HG03432 (cell line): ENCODE results near the gene MIDN.
A peak's percentile ranks its signal among the peaks of the same experiment; 100 is the strongest.
"Not testable (repeated sequence)": the region's sequence is repeated elsewhere in the genome, so short reads cannot be mapped to it uniquely, and the experiment has no call there.

Experiments
- ATAC-seq: cut with Tn5 transposase; IDR thresholded peaks from one replicate; pipeline ENCODE4 v1.9.1; 2021; ENCODE audit warnings: mild to moderate bottlenecking, moderate library complexity; ENCODE audit not compliant: unreplicated experiment

The MIDN gene

GRCh38 chr19:1248139-1248785, at the start of gene MIDN:
Gene MIDN, plus strand, starts transcription at chr19:1248583. Its CDS starts 1,714 bp downstream, at chr19:1250297.
- peak; percentile 11 for ATAC-seq

- no peak for ATAC-seq
Observed at GRCh38 chr19:1199531-1199930, 48.9 kb upstream of the MIDN start.

DNA sequence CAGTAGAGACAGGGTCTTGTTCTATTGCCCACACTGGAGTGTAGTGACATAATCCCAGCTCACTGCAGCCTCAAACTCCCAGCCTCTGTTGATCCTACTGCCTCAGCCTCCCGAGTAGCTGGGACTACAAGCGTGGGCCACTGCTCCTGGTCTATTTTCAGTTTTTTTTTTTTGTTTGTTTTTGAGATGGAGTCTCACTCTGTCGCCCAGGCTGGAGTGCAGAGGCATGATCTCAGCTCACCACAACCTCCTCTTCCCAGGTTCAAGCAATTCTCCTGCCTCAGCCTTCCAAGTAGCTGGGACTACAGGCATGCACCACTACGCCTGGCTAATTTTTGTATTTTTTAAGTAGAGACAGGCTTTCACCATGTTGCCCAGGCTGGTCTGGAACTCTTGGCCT, 47.8 kb upstream of the MIDN start:
- not testable (repeated sequence) for ATAC-seq

DNA sequence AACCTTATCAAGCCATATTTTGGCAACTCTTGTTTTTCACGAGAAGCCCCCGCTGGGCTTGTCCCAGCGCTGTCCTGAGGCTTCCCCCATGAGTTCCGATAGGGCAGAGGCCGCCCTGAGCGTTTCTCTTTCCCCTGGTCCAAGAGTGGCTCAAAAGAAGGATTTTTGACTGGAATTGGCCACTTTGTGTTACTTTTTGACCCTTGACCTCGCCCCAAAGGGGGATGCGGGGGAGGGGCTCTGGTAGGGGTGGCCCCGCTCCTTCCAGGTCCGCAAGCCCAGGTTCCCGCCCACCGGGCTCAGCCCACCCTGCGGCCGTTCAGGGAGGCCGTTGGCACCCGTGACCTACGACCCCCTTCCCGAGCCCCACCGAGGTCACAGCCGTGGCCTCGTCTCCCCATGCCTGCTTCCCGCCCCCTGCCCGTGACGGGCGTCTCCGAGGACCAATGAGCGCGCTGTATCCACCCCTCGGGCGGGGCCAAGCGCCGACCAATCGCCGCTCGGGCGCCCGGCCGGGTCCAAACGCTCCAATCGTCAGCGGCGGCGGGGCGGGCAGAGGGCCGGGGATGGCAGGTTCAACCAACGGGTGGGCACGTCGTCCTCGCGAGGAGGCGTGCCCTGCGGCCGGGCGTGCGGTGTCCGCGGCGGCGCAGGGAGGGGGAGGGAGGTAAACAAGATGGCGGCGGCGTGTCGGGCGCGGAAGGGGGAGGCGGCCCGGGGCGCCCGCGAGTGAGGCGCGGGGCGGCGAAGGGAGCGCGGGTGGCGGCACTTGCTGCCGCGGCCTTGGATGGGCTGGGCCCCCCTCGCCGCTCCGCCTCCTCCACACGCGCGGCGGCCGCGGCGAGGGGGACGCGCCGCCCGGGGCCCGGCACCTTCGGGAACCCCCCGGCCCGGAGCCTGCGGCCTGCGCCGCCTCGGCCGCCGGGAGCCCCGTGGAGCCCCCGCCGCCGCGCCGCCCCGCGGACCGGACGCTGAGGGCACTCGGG, 43.0 kb upstream of the MIDN start, which contains the start of gene STK11:
STK11 (plus strand) TSS at position 665 of the 986 bp plus-strand sequence. CDS start 1,136 bp downstream, outside the sequence.
- peak; percentile 86 for ATAC-seq

- ATAC-seq: peak; percentile 10
Observed at GRCh38 chr19:1206150-1206863, 42.1 kb upstream of the MIDN start.

DNA sequence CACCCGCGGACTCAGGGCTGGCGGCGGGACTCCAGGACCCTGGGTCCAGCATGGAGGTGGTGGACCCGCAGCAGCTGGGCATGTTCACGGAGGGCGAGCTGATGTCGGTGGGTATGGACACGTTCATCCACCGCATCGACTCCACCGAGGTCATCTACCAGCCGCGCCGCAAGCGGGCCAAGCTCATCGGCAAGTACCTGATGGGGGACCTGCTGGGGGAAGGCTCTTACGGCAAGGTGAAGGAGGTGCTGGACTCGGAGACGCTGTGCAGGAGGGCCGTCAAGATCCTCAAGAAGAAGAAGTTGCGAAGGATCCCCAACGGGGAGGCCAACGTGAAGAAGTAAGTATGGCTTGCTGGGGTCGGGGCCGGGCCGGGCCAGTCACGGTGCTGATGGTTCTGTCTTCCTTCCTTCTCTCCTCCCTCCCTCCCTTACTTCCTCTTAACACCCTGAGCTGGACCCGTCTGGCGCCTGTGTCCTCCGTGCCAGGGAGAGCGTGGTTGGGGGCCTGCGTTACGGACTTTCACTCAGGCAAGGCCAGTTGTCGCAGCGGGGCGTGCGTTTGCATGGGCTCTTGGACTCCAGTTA, 41.4 kb upstream of the MIDN start:
- ATAC-seq: no peak

DNA sequence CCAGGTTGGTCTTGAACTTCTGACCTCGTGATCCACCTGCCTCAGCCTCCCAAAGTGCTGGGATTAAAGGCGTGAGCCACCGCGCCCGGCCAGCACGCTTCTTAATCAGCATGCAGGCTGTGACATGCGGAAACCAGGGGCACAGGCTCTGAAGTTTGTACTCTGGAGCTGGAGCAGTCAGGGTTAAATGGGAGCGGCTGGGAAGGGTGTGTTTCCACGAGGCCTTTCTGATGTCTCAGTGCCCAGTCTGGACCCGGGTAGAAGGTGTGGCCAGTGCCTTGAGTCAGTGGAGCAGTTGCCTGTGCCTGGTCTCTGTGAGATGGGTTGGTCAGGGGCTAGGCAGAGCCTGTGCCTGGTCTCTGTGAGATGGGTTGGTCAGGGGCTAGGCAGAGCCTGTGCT, 39.6 kb upstream of the MIDN start:
- not testable (repeated sequence) for ATAC-seq

DNA sequence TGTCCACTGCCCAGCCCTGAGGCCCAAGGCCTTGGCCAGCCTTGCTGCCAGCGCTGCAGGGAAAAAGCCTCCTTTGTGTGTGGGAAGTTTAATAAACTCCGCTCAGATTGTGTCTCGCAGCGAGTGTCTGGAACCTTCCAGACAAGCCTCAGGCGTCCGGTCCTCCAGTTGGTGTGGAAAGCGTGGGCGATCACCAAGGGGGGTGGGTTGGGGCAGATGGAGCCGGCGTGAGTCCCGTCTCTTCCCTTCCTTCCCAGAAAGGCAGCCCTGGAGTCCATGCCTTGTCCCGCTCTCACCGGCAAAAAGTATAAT, 38.2 kb upstream of the MIDN start:
- no peak for ATAC-seq

GRCh38 chr19:1211494-1212234, 36.7 kb upstream of the MIDN start:
- ATAC-seq: no peak

GRCh38 chr19:1213391-1214286, 34.7 kb upstream of the MIDN start:
- no peak for ATAC-seq

DNA sequence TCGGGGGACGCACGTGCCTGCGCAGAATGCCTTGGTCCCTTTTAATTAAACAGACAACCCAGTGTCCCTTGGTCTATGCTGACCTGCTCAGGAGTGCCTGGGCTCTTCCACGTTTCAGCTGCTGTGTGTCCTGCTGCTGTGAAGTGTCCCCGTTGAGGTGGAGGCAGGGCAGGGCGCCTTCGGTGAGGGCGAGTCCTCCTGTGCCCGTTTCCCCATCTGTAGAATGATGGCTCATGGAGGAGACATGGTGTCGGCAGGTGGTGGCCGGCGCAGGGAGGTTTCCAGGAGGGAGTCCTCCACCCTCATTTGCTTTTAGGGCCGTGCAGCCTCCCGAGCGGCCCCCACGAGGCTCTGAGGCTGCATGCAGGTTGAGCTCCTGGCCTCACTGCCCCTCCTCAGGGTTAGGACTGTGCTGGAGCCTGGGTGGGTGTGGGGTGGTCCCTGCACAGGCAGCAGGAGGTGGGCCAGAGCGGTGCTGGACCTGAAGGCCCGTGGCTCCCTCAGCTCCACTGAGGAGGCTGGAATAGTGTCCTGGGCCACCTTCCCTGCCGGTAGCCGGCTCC, 34.0 kb upstream of the MIDN start:
- ATAC-seq: no peak

DNA sequence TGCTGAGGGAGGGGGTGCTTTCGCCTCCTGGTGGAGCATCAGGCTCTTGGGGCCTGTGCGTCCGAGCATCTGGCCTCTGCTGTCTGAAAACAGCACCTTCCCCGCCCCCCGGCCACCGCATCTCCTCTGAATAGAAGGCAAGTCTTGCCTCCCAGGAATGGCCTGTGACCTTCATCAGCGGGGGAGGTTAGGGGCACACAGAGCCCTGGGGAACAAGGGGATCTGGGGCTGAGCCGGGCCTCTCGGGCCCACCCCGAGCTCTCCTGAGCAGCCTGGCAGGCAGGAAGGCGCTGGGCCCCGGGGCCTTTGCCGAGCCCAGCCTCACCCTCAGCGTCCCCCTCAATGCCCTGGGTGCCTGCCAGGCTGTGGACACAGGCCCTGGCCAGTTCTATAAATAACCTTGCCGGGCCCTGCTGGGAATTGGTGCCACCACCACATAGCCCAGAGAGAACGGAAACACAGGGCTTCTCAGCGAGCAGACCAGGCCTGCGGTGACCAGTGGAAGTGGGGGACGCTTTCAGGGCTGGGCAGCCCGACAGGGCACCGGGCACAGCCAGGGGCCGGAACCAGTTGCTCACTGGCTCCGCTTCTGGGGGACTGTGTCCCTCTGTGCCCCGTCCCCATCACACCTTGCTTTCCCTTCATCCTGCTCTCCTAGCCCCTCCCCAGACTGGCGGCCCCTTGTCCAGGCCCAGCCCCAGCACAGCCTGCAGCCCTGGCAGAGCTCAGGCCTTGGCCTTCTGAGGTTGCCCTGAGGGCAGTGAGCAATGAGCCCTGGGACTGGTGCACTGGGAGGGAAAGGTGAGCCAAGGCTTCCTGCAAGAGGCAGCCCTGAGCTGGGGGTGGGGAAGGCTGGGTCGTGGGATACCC, 33.3 kb upstream of the MIDN start:
- ATAC-seq: no peak

DNA sequence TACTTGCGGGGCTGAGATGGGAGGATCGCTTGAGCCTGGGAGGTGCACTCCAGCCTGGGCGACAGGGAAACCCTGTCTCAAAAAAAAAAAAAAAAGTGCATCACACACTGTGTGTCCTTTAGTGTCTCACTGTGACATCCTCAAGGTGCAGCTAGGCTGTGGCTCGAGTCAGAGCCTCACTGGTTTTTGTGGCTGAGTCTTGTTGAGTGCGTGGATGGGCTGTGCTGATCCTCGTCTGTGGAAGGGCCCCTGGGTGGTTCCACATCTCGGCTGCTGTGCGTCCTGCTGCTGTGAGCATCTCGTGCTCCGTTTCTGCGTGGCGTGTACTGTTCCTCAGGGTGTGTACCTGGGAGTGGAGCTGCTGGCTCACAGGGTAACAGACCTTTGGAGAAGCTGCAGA, 31.6 kb upstream of the MIDN start:
- ATAC-seq: no peak

- no peak for ATAC-seq
Observed at GRCh38 chr19:1217366-1217765, 31.0 kb upstream of the MIDN start.

- ATAC-seq: no peak
Observed at GRCh38 chr19:1218751-1219567, 29.4 kb upstream of the MIDN start.

GRCh38 chr19:1219786-1220476, 28.5 kb upstream of the MIDN start:
- ATAC-seq: no peak

- ATAC-seq: no peak
Observed at GRCh38 chr19:1220477-1220930, 27.9 kb upstream of the MIDN start.
